Limb (tissue), 2 donors: ENCODE measurements around the gene FAM110D.

Experiments used
- DNase-seq, 2 donors: peaks; one replicate each; pipeline ENCODE4 v3.0.0-alpha.2; 2016; ENCODE audit errors: extremely low spot score in 2 of 2

The FAM110D gene

GRCh38 chr1:26188477-26188876 lies 29.6 kb downstream of the FAM110D start:
- no peak for DNase-seq

DNA sequence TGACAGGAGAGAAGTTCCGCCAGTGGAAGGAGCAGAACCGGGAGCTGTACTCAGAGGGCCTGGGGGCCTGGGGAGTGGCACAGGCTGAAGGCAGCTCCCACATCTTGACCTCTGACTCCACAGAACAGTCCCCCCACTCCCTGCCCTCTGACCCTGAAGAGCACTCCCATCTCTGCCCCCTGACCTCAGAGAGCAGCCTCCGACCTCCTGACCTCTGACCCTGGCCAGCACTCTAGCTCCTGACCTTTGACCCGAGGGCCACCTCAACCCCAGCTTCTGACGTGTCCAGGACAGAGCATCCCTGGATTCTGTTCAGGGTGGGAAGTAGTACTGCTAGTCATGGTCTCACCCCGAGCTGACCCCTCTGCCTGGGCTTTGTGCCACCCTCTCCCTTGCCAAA lies 30.5 kb downstream of the FAM110D start:
- no peak for DNase-seq

DNA sequence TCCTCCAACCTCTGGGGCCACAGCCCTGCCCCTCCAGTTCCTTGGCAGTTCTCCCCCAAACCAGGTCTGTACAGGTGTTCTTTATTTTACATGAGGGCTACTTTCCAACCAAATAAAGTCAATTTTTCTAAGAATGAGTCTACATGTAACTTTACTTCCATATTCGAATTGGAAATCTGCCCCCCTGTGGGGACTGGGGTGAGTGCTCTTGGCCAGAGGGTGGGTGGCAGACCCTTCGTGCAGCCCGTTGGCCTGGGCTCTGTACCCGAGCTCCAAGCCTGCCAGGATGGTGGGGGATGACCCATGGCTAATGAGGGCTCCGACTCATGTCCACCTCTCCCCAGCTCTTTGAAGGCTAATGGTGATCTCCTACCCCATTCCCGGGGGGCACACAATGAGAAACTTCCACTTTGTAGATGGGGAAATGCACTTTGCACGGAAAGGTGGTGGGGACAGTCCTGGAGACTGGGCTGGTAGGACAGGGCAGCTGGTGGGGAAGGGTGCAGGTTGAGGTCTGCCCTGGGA lies 30.9 kb downstream of the FAM110D start:
- no peak for DNase-seq

- no peak for DNase-seq
Measured at GRCh38 chr1:26190373-26190987, 31.6 kb downstream of the FAM110D start, which contains the start of gene CATSPER4. CATSPER4 (plus strand) TSS chr1:26190602; CDS start chr1:26190628, 26 bp downstream.

- no peak for DNase-seq
Measured at GRCh38 chr1:26191739-26192138, 32.9 kb downstream of the FAM110D start.

- no peak for DNase-seq
Measured at GRCh38 chr1:26195805-26196204, 36.9 kb downstream of the FAM110D start.

GRCh38 chr1:26197301-26197700 lies 38.4 kb downstream of the FAM110D start:
- DNase-seq, result no peak

GRCh38 chr1:26197813-26198212 lies 38.9 kb downstream of the FAM110D start:
- DNase-seq, result no peak

DNA sequence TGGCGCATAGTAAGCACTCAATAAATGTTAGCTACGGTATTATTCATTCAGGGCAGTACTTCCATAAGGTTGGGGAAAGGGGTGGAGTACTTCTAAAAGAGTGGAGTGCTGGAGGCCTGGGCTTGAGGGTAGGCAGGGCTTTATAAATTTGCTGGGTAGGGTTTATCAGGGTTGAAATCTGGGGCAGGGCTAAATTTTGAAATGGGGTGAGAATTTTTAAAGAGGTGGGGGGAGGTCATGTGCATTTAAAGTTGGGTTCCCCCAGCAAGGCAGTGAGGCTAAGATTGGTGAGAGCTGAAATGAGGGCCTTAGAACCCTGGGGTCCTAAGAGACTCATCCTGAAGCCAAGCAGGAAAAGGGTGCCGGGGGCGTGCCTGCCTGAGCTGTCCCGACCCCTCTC lies 41.5 kb downstream of the FAM110D start:
- no peak for DNase-seq

- DNase-seq, result no peak
Measured at GRCh38 chr1:26203642-26204318, 44.9 kb downstream of the FAM110D start.

DNA sequence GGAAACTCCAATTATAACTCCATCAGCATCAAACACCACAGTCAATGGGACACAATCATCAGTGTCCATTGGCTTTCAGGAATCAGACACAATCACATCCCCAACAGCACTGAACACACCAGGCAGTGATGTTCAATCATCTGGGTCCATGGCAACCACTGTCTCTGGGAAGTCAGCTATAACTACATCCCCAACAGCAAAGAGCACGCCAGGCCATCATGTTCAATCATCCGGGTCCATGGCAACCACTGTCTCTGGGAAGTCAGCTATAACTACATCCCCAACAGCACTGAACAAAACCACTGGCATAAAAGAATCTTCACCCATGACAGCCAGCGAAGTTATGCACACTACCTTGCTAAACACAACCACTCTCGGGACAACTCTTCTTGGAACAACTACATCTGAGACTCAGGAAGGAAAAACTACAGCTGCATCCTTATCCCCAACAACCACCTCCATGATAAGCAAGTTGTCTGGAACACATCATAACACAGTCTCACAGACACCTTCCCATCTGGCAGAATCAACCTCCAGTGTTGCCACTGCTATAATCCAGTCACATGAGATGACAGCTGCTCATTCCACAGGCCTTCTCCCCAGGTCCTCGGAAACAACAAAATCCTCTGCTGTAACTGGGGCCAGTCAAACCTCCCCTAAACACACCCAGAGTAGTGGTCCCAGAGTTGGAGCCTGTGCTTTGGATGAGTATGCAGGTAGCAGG lies 51.4 kb downstream of the FAM110D start:
- no peak for DNase-seq

- no peak for DNase-seq
Measured at GRCh38 chr1:26212726-26213125, 53.8 kb downstream of the FAM110D start.

GRCh38 chr1:26213335-26213905 lies 54.5 kb downstream of the FAM110D start:
- DNase-seq, result no peak
